GM06990 (cell line): ENCODE results near the gene COBLL1.

Experiments used
- DNase-seq: peaks from one replicate; pipeline ENCODE4 v3.0.0-alpha.2; 2011; ENCODE audit not compliant: insufficient read length; ENCODE audit errors: extremely low read depth
- H3K27me3 ChIP-seq: replicated peaks from 2 replicates; pipeline ENCODE4 v1.6.0; 2011; ENCODE audit warnings: low read length; ENCODE audit not compliant: control insufficient read depth, insufficient read depth
- H3K36me3 ChIP-seq: 2 replicates; pipeline ENCODE4 v1.5.1; 2011; ENCODE audit warnings: low read length; ENCODE audit not compliant: control insufficient read depth, insufficient read depth
- H3K4me3 ChIP-seq: replicated peaks from 2 replicates; pipeline ENCODE4 v1.5.1; 2011; ENCODE audit warnings: low read depth, mild to moderate bottlenecking, control low read depth, low read length
- CTCF ChIP-seq: IDR thresholded peaks from 2 replicates; pipeline ENCODE4 v1.5.1; 2011; ENCODE audit warnings: low read length, control low read depth, mild to moderate bottlenecking, inconsistent platforms; ENCODE audit not compliant: insufficient read depth, poor library complexity, severe bottlenecking

Gene COBLL1

DNA sequence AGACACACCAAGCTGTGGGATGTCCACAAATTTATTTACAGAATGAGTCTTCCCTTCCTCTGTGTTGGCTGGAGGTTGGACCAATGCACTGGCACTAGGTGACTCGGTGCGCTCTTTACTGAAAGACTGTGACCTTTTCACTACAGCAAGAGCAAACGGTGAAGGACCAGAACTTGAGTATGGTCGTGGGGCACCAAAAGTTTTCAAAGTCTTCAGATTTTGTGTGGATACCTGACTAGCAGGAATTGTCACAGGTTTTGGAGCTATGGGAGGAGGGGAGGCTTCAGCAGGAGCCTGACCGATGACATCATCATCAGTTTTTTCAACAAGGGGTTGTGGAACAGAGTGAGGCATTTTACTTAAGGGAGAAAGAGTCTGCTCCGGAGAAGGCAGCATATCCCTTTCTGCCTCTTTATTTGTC lies 147.3 kb downstream of the COBLL1 start:
- Histone ChIP-seq H3K27me3 (no peaks in the 10 kb centered on the region), H3K4me3 (no peak overlapping the region), H3K36me3 (no peaks in the 10 kb centered on the region)
- no peak for DNase-seq
- no peak for TF ChIP-seq CTCF

DNA sequence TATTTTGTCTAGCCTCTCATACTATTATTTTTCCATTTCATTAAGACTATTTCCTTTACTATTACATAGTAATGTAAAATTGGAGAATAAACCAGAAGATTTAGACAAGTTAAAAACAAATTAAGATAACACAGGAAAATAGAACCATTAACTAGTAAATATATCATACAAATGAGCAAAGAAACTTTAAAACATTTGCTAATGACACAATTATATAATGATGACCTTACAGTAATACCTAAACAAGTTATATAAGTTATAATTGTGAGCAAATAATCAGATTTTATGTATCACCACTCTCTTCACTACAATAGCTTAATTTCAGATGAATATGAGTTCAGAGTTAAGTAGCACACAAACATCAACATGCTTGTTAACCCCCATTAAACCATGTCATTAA lies 147.8 kb downstream of the COBLL1 start:
- DNase-seq: no peak
- no peak for TF ChIP-seq CTCF
- Histone ChIP-seq H3K27me3 (no peaks in the 10 kb centered on the region), H3K36me3 (no peaks in the 10 kb centered on the region), H3K4me3 (no peak overlapping the region)

- TF ChIP-seq CTCF: no peak
- Histone ChIP-seq H3K27me3 (no peaks in the 10 kb centered on the region), H3K4me3 (no peak overlapping the region), H3K36me3 (no peaks in the 10 kb centered on the region)
- DNase-seq: no peak
These were observed 148.2 kb downstream of the COBLL1 start for GRCh38 chr2:164693390-164693789.

DNA sequence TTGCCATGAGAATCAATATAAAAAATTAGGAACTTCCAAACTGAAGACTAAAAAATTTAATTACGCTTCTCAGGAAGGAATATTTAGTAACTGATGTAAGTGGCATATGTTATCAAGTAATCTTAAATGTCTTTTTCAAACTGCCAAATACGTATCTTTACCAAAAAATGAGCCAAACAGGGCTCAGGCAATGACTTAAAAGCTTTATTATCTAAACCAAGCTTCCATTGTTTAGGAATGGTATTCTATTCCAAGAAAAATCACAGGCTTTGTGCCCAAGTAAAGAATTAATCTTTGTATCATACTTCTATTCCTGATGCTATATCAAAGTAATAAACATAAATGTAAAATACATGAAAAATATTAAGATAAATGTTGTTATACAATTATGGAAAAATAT lies 148.7 kb downstream of the COBLL1 start:
- DNase-seq: no peak
- no peak overlapping the region for H3K4me3 ChIP-seq
- H3K27me3 ChIP-seq: no peaks in the 10 kb centered on the region
- TF ChIP-seq CTCF: no peak
- H3K36me3 ChIP-seq: no peaks in the 10 kb centered on the region

DNA sequence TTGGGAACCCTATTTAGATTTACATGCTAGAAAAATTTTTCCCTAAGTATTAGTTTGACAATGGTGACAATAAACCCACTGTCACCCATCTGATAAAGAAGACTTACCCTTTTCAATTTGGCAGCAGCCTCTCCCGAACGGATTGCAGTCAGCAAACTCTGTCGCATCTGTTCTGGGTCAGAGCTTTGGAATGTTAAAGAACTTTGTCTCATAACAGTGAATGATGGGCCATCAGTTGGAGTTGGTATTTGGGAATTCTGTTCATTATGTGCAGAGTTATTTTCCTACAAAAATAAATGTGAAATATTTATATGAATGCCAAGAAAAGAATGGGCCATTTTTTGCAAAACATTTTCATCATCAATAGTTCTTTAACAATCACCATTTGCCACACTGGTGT lies 149.5 kb downstream of the COBLL1 start:
- Histone ChIP-seq H3K27me3 (no peaks in the 10 kb centered on the region), H3K36me3 (no peaks in the 10 kb centered on the region), H3K4me3 (no peak overlapping the region)
- no peak for TF ChIP-seq CTCF
- no peak for DNase-seq

DNA sequence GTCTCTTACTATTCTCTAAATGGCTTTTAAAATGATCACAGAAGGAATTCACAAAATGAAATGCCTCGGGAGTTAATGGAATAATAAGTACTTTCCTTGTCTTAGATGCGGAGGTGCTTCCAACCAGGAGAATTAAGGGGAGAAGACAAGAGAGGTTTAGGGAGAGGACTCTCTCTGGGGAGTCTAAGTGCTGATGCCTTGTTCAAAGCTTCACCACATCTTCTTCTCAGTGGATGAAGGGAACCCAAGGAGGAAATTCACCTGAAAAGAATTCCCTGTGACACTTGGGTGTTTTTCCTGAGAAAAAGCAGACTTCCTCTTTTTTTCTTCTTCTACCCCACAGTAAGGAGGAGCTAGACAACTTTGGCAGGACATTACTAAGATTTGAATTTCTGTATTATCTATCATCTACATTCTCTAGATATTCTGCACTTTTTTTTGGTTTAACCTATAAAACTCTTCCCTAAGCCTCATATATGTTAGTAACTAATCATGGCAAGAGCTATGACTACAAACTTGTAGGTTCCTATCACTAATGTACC lies 150.2 kb downstream of the COBLL1 start:
- no peak for DNase-seq
- no peak for TF ChIP-seq CTCF
- Histone ChIP-seq H3K4me3 (no peak overlapping the region), H3K27me3 (no peaks in the 10 kb centered on the region), H3K36me3 (no peaks in the 10 kb centered on the region)
